Mesothelial cell of epicardium (in vitro differentiated cells): ENCODE data around the gene NAB2. TPM values are rescaled to one million over a fixed set of nuclear protein-coding genes. Genes with fewer than 3 reads are reported as not detected.

Experiments
- DNase-seq, 2 experiments: peaks; one replicate each; pipeline ENCODE4 v3.0.0; 2021; ENCODE audit warnings: low spot score in 2 of 2; ENCODE audit not compliant: unreplicated experiment in 2 of 2
- H3K27ac Mint-ChIP-seq: 2 replicates; pipeline ENCODE4 v1.8.0; 2021; ENCODE audit warnings: mixed read lengths
- H3K27me3 Mint-ChIP-seq: 2 replicates; pipeline ENCODE4 v1.8.0; 2021; ENCODE audit warnings: low read depth, mixed read lengths
- H3K36me3 Mint-ChIP-seq: 2 replicates; pipeline ENCODE4 v1.8.0; 2021; ENCODE audit warnings: mixed read lengths
- H3K4me1 Mint-ChIP-seq: 2 replicates; pipeline ENCODE4 v1.8.0; 2021; ENCODE audit warnings: mixed read lengths
- H3K4me3 Mint-ChIP-seq: 2 replicates; pipeline ENCODE4 v1.8.0; 2021; ENCODE audit warnings: mild to moderate bottlenecking, moderate library complexity, mixed read lengths
- H3K9me3 Mint-ChIP-seq: 2 replicates; pipeline ENCODE4 v1.8.0; 2021; ENCODE audit warnings: mixed read lengths
- total RNA-seq: library from RNA; stranded (reverse); gene quantifications from 3 replicates; pipeline ENCODE4 v1.2.1, GENCODE V29; 2021
- TF ChIP-seq, protein P1 (sequence below): fragments of 200-600 bp; sonication (generic); IDR thresholded peaks from one replicate; pipeline ENCODE4 v1.5.0; 2021; ENCODE audit warnings: antibody characterized with exemption; ENCODE audit not compliant: unreplicated experiment

NAB2 gene
- total RNA-seq, 1 donor from 2014 or later, result 53.7 TPM

DNA sequence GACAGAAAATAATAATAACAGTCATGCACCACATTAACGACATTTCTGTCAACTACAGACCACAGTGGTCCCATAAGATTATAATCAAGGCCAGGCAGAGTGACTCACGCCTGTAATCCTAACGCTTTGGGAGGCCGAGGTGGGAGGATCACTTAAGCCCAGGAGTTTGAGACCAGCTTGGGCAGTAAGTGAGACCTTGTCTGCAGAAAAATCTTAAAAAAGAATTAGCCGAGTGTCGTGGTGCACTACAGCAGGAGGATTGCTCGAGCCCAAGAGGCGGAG is 8.6 kb downstream of the NAB2 start:
- Mint-ChIP-seq H3K27ac (no peak overlapping the region), H3K9me3 (no peaks in the 10 kb centered on the region), H3K4me3 (no peak overlapping the region), H3K27me3 (no peaks in the 10 kb centered on the region), H3K4me1 (peaks cover 37% of the 10 kb centered on the region), H3K36me3 (peaks cover 27% of the 10 kb centered on the region)
- TF ChIP-seq, protein P1, sequence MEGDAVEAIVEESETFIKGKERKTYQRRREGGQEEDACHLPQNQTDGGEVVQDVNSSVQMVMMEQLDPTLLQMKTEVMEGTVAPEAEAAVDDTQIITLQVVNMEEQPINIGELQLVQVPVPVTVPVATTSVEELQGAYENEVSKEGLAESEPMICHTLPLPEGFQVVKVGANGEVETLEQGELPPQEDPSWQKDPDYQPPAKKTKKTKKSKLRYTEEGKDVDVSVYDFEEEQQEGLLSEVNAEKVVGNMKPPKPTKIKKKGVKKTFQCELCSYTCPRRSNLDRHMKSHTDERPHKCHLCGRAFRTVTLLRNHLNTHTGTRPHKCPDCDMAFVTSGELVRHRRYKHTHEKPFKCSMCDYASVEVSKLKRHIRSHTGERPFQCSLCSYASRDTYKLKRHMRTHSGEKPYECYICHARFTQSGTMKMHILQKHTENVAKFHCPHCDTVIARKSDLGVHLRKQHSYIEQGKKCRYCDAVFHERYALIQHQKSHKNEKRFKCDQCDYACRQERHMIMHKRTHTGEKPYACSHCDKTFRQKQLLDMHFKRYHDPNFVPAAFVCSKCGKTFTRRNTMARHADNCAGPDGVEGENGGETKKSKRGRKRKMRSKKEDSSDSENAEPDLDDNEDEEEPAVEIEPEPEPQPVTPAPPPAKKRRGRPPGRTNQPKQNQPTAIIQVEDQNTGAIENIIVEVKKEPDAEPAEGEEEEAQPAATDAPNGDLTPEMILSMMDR, result no peak
- DNase-seq, result no peak

DNA sequence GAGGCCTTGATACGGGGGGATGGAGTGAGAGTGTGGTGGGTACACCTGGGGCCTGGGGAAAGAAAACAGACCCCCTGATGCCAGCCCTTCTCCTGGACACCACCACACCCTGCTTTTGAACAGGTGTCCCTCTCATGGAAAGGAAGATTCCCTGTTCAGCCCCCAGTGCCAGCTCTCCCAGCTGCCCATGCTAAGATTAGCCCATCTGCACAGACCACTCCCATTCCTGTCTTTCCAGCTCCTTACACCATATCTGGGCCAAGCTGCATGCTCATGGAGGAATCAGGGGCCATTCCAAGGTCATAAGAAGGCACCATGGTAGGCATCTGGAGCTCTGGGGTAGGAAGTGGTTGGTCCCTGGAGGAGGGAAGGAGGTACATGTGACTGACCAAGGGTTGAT is 9.6 kb downstream of the NAB2 start:
- no peak for DNase-seq
- H3K9me3 Mint-ChIP-seq, result no peaks in the 10 kb centered on the region
- no peak overlapping the region for H3K27ac Mint-ChIP-seq
- H3K4me1 Mint-ChIP-seq, result peaks cover 28% of the 10 kb centered on the region
- peaks cover 22% of the 10 kb centered on the region for H3K36me3 Mint-ChIP-seq
- TF ChIP-seq, protein P1, result no peak
- H3K27me3 Mint-ChIP-seq, result no peaks in the 10 kb centered on the region
- no peak overlapping the region for H3K4me3 Mint-ChIP-seq

- H3K4me3 Mint-ChIP-seq, result no peak overlapping the region
- peaks cover 27% of the 10 kb centered on the region for H3K36me3 Mint-ChIP-seq
These were observed 10.3 kb downstream of the NAB2 start for GRCh38 chr12:57099047-57099714.

GRCh38 chr12:57099766-57100165 is 10.9 kb downstream of the NAB2 start:
- TF ChIP-seq, protein P1, result no peak
- no peaks in the 10 kb centered on the region for H3K27me3 Mint-ChIP-seq

More at GRCh38 chr12:57099047-57099714, 10.3 kb downstream of the NAB2 start:
- TF ChIP-seq, protein P1, result no peak
- H3K9me3 Mint-ChIP-seq, result no peaks in the 10 kb centered on the region
- no peak overlapping the region for H3K27ac Mint-ChIP-seq
- H3K27me3 Mint-ChIP-seq, result no peaks in the 10 kb centered on the region
- peaks cover 23% of the 10 kb centered on the region for H3K4me1 Mint-ChIP-seq
- no peak for DNase-seq

GRCh38 chr12:57101892-57102695 is 13.2 kb downstream of the NAB2 start:
- Mint-ChIP-seq H3K4me3 (no peak overlapping the region), H3K36me3 (peaks cover 41% of the 10 kb centered on the region), H3K27ac (no peak overlapping the region), H3K27me3 (no peaks in the 10 kb centered on the region), H3K4me1 (no peaks in the 10 kb centered on the region), H3K9me3 (no peaks in the 10 kb centered on the region)
- TF ChIP-seq, protein P1, result no peak
- no peak for DNase-seq

More at GRCh38 chr12:57099766-57100165, 10.9 kb downstream of the NAB2 start:
- H3K4me1 Mint-ChIP-seq, result peaks cover 17% of the 10 kb centered on the region
- H3K4me3 Mint-ChIP-seq, result no peak overlapping the region
- H3K27ac Mint-ChIP-seq, result no peak overlapping the region
- H3K9me3 Mint-ChIP-seq, result no peaks in the 10 kb centered on the region
- no peak for DNase-seq
- H3K36me3 Mint-ChIP-seq, result peaks cover 31% of the 10 kb centered on the region
